GM18508 (cell line): Measurements from ENCODE around the gene ANKS1B.
A peak's percentile ranks its signal among the peaks of the same experiment; 100 is the strongest.

ENCODE experiments used
- ATAC-seq: cut with Tn5 transposase; IDR thresholded peaks from one replicate; pipeline ENCODE4 v1.9.1; 2021; ENCODE audit warnings: moderate number of reproducible peaks; ENCODE audit not compliant: insufficient read depth, unreplicated experiment

The ANKS1B gene

GRCh38 chr12:99966429-99966828 is 18.3 kb downstream of the ANKS1B start:
- no peak for ATAC-seq

GRCh38 chr12:99960311-99960710 is 24.4 kb downstream of the ANKS1B start:
- no peak for ATAC-seq

GRCh38 chr12:99959549-99960170 is 25.1 kb downstream of the ANKS1B start:
- ATAC-seq, result no peak

- no peak for ATAC-seq
These were observed 26.8 kb downstream of the ANKS1B start for GRCh38 chr12:99957866-99958466.

GRCh38 chr12:99954724-99955123 is 30.0 kb downstream of the ANKS1B start:
- ATAC-seq, result no peak

- ATAC-seq, result no peak
These were observed 36.4 kb downstream of the ANKS1B start for GRCh38 chr12:99948370-99948769.

GRCh38 chr12:99946131-99946530 is 38.6 kb downstream of the ANKS1B start:
- ATAC-seq, result no peak

- ATAC-seq, result no peak
These were observed 49.1 kb downstream of the ANKS1B start for GRCh38 chr12:99935608-99936007.

- no peak for ATAC-seq
These were observed 58.1 kb downstream of the ANKS1B start for GRCh38 chr12:99926511-99927169.

- ATAC-seq, result no peak
These were observed 64.3 kb downstream of the ANKS1B start for GRCh38 chr12:99920353-99920960.

- no peak for ATAC-seq
These were observed 66.9 kb downstream of the ANKS1B start for GRCh38 chr12:99917711-99918402.

- no peak for ATAC-seq
These were observed 68.2 kb downstream of the ANKS1B start for GRCh38 chr12:99916555-99916954.

GRCh38 chr12:99915251-99916082 is 69.3 kb downstream of the ANKS1B start:
- no peak for ATAC-seq

GRCh38 chr12:99914206-99914605 is 70.5 kb downstream of the ANKS1B start:
- ATAC-seq, result no peak

- ATAC-seq, result no peak
These were observed 72.8 kb downstream of the ANKS1B start for GRCh38 chr12:99911967-99912366.

GRCh38 chr12:99911081-99911480 is 73.7 kb downstream of the ANKS1B start:
- no peak for ATAC-seq

GRCh38 chr12:99910342-99910741 is 74.4 kb downstream of the ANKS1B start:
- peak; percentile 46 for ATAC-seq

GRCh38 chr12:99906786-99907579 is 77.8 kb downstream of the ANKS1B start:
- ATAC-seq, result no peak

- ATAC-seq, result no peak
These were observed 83.6 kb downstream of the ANKS1B start for GRCh38 chr12:99901181-99901580.
